GM03348 (cell line): ENCODE measurements around the gene XAB2.

Experiments used
- DNase-seq: peaks from one replicate; pipeline ENCODE4 v3.0.0; 2012; ENCODE audit warnings: low spot score

Gene XAB2

GRCh38 chr19:7632340-7633203 is 3.2 kb upstream of the XAB2 start:
- DNase-seq, result no peak

DNA sequence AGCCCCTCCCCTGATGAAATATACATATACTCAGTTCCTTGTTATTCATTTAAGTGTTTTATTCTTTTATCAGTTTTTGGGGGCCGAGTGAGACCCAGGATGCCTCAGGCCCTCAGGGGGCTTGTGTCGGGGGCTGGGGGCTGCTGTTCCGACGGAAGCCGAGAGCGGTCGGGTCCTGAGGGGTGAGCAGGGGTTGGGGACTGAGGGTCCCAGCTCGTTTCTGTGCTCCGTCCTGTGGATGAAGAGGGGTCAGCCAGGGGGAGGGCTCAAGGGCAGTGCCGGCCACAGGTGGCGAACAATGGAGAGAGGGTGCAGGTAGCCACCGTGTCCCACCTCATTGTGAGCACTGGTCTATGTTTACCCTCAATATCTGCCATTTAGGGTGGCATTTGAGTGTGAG is 2.2 kb upstream of the XAB2 start:
- no peak for DNase-seq

GRCh38 chr19:7628589-7629311 is 595 bp downstream of the XAB2 start:
- DNase-seq, result no peak

- DNase-seq, result no peak
Measured at GRCh38 chr19:7627166-7627565, 2.2 kb downstream of the XAB2 start.

- DNase-seq, result no peak
Measured at GRCh38 chr19:7625763-7626372, 3.5 kb downstream of the XAB2 start.

GRCh38 chr19:7624810-7625209 is 4.5 kb downstream of the XAB2 start:
- no peak for DNase-seq

- DNase-seq, result no peak
Measured at GRCh38 chr19:7623725-7624603, 5.4 kb downstream of the XAB2 start.

GRCh38 chr19:7622933-7623685 is 6.2 kb downstream of the XAB2 start:
- DNase-seq, result no peak

- no peak for DNase-seq
Measured at GRCh38 chr19:7620442-7621412, 8.6 kb downstream of the XAB2 start.

DNA sequence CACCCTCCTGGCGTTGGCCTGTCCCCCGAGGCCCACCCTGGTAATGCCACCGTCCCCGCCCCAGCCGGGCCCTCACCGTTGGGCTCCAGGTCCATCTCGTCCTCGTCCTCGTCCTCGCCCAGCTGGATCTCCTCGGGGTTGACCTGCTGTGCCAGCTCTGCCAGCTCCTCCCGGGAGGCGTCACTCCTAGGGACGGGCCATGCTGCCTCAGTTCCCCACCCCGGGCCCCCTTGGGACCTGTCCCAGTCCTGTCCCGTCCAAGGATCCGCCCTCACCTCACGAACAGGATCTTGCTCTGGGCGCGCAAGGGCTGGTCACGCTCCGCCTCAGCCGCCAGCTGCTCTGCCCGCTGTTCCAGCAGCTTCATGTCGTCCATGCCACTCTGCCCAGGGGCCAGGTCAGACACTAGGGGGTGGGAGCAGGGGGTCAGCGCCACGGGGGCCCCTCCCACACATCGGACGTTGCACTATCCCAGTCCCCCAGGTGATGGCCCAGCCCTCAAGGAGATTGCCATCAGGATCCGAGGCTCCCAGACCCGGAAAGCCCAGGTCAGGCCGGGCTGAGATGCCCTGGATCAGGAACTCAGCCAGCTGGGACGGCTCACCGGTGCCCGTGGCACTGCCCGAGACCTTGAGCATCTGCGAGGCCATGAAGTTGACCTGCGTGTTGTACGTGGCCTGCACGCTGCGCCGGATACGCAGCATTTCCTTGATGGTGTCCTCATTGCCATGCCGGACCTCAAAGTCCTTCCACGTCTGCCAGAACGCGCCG is 9.5 kb downstream of the XAB2 start:
- DNase-seq, result no peak

DNA sequence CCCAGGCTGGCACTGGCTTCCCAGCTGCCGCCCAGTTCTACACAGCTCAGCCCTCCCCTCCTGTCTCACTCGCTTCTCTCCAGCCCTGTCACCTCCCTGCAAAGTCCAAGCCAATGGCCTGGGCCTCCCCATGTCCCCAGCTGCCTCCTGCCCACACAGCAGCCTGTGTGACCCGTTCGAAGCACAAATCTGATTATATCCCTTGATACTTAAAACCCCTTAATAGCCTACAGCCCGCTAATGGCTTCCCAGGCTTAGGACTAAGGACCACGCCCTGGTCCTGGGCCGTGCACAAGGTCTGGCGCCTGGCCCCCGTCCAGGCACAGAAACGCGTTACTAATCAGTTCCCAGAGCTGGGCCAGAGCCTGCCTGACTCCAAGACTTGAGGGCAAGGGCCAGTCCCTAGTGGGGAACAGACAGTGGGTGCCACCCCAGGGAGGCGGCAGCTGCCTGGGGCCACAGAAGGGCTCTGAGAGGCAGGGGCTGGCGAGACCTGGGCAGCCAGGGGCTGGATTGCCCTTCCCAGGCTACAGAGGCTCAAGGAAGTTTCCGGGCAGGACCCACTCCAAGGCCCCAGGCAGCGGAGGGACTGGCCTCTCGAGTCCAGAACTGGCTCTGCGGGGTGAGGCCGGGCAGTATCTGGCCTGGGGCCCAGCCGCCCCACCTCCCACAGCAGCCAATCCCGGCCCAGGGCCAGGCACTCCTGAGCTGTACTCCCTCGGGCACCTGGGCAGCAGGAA is 10.4 kb downstream of the XAB2 start:
- DNase-seq, result no peak

GRCh38 chr19:7618348-7618747 is 11.0 kb downstream of the XAB2 start:
- no peak for DNase-seq

- no peak for DNase-seq
Measured at GRCh38 chr19:7617735-7618134, 11.6 kb downstream of the XAB2 start.

DNA sequence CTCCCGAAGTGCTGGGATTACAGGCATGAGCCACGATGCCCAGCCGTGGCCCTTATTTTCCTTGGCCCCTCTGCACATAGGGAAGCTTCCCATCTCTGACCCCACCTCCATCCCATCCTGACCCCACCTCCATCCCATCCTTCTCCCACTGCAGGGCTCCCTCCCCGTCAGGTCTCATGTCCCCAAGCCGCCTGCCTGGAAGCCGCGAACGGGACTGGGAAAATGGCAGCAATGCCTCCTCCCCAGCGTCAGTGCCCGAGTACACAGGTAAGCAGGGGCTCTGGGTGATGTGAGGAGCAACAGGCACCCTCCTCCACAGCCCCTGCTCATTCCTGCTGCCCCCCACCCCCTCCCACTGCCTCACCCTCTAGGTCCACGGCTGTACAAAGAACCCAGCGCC is 12.2 kb downstream of the XAB2 start:
- DNase-seq, result no peak

- no peak for DNase-seq
Measured at GRCh38 chr19:7614859-7615741, 14.2 kb downstream of the XAB2 start.

- no peak for DNase-seq
Measured at GRCh38 chr19:7612282-7613274, 16.8 kb downstream of the XAB2 start.
